MM.1S (cell line): ENCODE data around the gene DBN1.

Experiments
- CTCF ChIP-seq: fragments of 300-600 bp; sonication (generic); IDR thresholded peaks from 2 replicates; pipeline ENCODE4 v1.5.1; 2016; ENCODE audit warnings: antibody characterized with exemption, low read length, mixed read lengths
- EZH2 ChIP-seq: fragments of 300-600 bp; sonication (generic); optimal IDR thresholded peaks from 2 replicates; pipeline ENCODE3; 2017; ENCODE audit warnings: low read depth, mild to moderate bottlenecking, antibody characterized with exemption, low read length, mixed read lengths
- EZH2phosphoT487 ChIP-seq: fragments of 300-600 bp; sonication (generic); IDR thresholded peaks from 2 replicates; pipeline ENCODE4 v1.6.1; 2018; ENCODE audit warnings: antibody characterized with exemption, low read length

DNA sequence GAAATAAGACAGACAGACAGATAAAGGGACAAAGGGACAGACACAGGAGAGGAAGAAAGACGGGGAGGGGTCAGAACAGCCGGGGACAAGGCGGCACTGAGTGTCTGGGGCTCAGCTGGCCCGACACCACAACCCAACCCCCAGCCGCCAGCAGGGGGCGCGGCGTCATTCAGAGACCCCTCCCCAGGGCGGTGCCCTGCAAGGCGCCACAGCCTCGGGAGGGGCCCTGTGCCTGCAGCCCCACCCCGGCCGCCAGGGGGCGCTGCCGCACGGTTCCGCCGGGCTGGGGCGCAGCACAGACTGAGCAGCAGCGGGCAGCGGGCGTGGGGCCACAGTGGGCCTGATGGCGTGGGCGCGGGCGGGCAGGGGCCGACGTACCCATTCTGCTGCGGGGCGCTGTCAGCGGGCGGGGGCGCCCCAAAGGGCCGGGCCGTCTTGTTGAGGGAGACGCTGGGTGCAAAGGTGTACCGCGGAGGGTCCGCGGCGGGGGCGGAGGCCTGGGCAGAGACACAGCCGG lies 18.1 kb upstream of the DBN1 start:
- no peak for TF ChIP-seq EZH2
- TF ChIP-seq CTCF = peak; percentile 84
- no peak for TF ChIP-seq EZH2phosphoT487
